Measurements from ENCODE around the gene SDC1.
A peak's percentile ranks its signal among the peaks of the same experiment; 100 is the strongest.

The SDC1 gene

DNA sequence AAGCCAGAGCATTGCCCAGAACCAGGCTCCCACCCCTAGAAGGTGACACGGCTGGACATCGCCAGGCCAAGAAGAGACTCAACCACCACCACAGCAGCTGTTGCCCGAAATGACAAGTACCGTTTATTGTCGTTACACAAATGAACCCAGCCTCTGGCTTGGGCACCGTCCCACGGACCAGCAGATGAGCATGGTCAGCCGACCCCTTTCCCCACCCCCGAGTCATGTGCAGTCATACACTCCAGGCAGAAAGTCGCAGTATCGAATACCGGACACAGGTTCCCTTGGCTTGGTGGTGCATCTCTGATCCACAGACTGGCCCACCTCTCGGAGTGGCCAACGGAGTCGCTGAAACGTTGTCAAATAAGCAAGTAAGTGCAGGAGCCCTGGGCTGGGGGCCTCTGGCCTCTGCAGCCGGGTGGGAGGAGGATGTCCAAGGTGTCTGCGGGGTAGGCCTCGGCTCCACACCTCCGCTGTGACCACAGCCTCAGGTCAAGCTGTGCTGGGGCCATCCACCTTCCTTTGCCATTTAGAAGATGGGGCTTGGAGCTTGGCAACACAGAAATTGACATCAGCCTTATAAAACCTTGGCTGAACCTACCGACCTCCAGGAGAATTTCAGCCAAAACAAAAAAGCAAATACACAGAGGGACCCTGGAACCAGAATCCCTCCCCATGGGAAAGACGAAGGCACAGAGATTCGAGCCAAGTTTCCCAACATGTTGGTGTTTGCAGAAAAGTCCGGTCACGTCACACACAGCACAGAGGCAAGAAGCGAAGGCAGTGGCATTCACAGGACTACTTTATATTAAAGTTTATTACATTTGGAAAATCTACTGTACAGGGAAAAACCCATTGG is 24.0 kb downstream of the SDC1 start:
- no peak for DNase-seq (ENCODE audit: low read depth)
- no peak overlapping the region for H3K4me3 ChIP-seq (ENCODE audit: low read length)
- TF ChIP-seq, protein P1, sequence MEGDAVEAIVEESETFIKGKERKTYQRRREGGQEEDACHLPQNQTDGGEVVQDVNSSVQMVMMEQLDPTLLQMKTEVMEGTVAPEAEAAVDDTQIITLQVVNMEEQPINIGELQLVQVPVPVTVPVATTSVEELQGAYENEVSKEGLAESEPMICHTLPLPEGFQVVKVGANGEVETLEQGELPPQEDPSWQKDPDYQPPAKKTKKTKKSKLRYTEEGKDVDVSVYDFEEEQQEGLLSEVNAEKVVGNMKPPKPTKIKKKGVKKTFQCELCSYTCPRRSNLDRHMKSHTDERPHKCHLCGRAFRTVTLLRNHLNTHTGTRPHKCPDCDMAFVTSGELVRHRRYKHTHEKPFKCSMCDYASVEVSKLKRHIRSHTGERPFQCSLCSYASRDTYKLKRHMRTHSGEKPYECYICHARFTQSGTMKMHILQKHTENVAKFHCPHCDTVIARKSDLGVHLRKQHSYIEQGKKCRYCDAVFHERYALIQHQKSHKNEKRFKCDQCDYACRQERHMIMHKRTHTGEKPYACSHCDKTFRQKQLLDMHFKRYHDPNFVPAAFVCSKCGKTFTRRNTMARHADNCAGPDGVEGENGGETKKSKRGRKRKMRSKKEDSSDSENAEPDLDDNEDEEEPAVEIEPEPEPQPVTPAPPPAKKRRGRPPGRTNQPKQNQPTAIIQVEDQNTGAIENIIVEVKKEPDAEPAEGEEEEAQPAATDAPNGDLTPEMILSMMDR (IDR thresholded peaks at IDR 0.05; ENCODE audit: insufficient read depth, low read depth, low read length, missing control alignments) = no peak

DNA sequence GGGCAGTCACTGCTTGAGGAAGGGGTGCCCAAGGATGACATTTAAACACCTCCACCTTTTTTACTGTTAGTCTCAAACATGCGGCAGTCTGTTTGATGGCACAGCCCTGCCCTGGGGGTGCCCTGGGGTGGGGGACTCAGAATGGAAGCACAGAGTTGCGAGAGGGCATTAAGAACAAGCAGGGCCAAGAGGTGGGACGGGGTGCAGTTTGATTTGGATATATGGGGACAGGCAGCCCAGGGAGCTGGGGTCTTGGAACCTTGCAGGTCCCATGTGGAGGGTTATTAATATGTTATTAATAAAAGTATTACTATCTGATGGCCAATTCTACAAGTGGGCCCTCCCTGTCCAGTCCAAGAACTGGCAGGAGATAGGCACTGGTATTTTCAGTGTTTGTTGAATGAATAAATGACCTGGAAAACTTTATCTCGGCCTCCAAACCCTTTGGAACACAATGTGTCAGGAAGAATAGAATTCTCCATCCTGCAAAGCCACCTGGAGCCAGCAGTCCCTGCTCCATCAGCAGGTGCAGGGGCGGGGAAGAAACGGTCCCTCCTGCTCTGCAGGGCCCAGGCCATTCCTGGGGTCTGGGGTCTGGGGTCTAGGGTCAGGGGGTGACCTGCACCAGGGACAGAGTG is 25.2 kb downstream of the SDC1 start:
- H3K4me3 ChIP-seq (ENCODE audit: low read length) = no peak overlapping the region
- DNase-seq (ENCODE audit: low read depth) = peak; percentile 54
- TF ChIP-seq, protein P1 (IDR thresholded peaks at IDR 0.05; ENCODE audit: insufficient read depth, low read depth, low read length, missing control alignments) = no peak

DNA sequence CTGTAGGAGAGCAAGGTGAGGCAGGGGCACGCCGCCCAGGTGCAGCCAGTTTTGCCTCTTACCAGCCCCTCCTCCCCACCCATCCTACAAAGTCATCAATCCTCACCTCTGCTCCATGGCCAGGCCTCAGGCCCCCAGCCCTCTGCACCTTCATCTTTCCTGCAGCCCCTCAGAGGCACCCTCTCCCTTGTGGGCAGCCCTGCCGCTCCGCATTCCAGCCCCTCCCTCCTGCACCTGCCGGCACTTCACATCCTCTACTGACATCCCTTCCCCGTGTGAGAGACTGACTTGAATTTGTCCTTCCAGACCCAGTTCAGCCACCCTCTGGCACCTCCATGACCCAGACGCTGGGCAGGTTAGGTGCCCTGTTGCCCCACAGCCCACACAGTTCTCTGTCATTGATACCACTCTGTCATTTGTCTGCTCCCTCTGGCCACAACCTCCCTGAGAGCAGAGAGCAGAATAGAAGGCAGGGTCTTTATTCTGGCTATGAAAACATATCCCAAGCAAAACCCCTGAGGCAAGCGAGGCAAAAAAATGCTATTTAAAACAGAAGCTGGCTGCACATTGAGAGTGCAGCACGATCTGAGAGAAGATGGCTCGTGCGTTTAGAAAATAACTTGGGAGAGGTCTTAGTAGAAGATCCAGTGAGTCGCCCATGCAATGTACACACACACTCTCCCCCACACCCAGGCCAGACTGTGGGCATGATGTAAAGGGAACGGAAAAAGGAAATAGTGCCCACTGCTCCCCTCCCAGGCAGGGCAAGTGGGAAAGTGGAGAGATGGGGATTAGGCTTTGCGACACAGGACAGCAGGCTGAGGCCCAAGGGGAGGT is 25.9 kb downstream of the SDC1 start:
- TF ChIP-seq, protein P1 (IDR thresholded peaks at IDR 0.05; ENCODE audit: insufficient read depth, low read depth, low read length, missing control alignments) = no peak
- DNase-seq (ENCODE audit: low read depth) = peak; percentile 62

GRCh38 chr2:20198001-20198400 is 26.9 kb downstream of the SDC1 start:
- TF ChIP-seq, protein P1 (IDR thresholded peaks at IDR 0.05; ENCODE audit: insufficient read depth, low read depth, low read length, missing control alignments) = peak; percentile 5
- DNase-seq (ENCODE audit: low read depth) = peak; percentile 70
- no peak overlapping the region for H3K4me3 ChIP-seq (ENCODE audit: low read length)

More for the DNA sequence above, 25.9 kb downstream of the SDC1 start:
- H3K4me3 ChIP-seq (ENCODE audit: low read length) = no peak overlapping the region

DNA sequence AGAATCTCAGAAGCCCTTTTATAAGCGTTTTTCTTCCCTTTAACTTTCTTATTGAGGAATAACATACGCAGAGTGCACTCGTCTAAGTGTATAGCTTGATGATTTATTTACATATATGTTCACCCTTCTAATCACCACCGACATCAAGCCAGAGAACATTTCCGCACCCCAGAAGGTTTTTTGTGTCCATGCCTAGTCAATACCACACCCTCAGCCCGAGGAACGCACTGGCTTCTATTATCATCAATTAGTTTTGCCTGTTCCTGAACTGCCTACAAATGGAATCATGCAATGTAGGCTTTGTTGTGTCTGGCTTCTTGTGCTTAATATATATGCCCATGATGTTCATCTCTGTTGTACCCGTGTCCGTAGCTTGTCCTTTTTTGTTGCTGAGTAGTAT is 27.7 kb downstream of the SDC1 start:
- no peak overlapping the region for H3K4me3 ChIP-seq (ENCODE audit: low read length)
- DNase-seq (ENCODE audit: low read depth) = no peak
- TF ChIP-seq, protein P1 (IDR thresholded peaks at IDR 0.05; ENCODE audit: insufficient read depth, low read depth, low read length, missing control alignments) = no peak

- TF ChIP-seq, protein P1 (IDR thresholded peaks at IDR 0.05; ENCODE audit: insufficient read depth, low read depth, low read length, missing control alignments) = no peak
- H3K4me3 ChIP-seq (ENCODE audit: low read length) = no peak overlapping the region
- DNase-seq (ENCODE audit: low read depth) = no peak
Observed at GRCh38 chr2:20196657-20197161, 28.2 kb downstream of the SDC1 start.

All from epithelial cell of esophagus (primary cell).